Measurements from ENCODE around the gene IGFBP1. TPM values are rescaled to one million over a fixed set of nuclear protein-coding genes. Genes with fewer than 3 reads are reported as not detected.

The IGFBP1 gene
- total RNA-seq, 4 donors from 2014 or later: not detected

GRCh38 chr7:45940939-45941338 is 52.7 kb downstream of the IGFBP1 start:
- TF ChIP-seq CTCF (IDR thresholded peaks at IDR 0.05) (no peak), POLR2A (IDR thresholded peaks at IDR 0.05) (no peak)
- H3K9me3 ChIP-seq: no peaks in the 10 kb centered on the region
- no peaks in the 10 kb centered on the region for H3K4me1 ChIP-seq
- H3K27me3 ChIP-seq: no peaks in the 10 kb centered on the region
- H3K4me3 ChIP-seq (replicated peaks in 1 of 3): no peak overlapping the region
- H3K27ac ChIP-seq: no peak overlapping the region
- WGBS, 2 donors: 75 to 79% methylated on average over 7 of the region's 7 CpGs
- DNase-seq: no peak
- no peaks in the 10 kb centered on the region for H3K36me3 ChIP-seq
- intact Hi-C loops (cut with DNase I): no loop called here

Small RNAs within 50 kb of the gene (small RNA-seq; reads per million reads assigned to genes)
- gene RNU6-326P: not detected

Other genes with a start within 250 kb of the IGFBP1 start
- gene CCDC201, start 15.4 kb upstream of the IGFBP1 start, total RNA-seq: not detected
- gene IGFBP3, start 32.8 kb downstream of the IGFBP1 start, total RNA-seq: 10 to 100 TPM; 37.9 to 95.1 (median 58.7) TPM

Measured in thyroid gland (tissue), 4 donors.